ENCODE measurements around the gene METTL13.
A peak's percentile ranks its signal among the peaks of the same experiment; 100 is the strongest.

- TF ChIP-seq POLR2A (IDR thresholded peaks at IDR 0.05; ENCODE audit: low read depth) = no peak
- peak in 2 of 3 experiments; percentile 24 to 40 for TF ChIP-seq CTCF (IDR thresholded peaks at IDR 0.05)
These were observed 40.2 kb upstream of the METTL13 start for GRCh38 chr1:171740987-171741871.

Data from esophagus muscularis mucosa (tissue), 3 donors.